Right lobe of liver (tissue), 6 donors: ENCODE measurements around the gene VAV3. TPM values are rescaled to one million over a fixed set of nuclear protein-coding genes. Genes with fewer than 3 reads are reported as not detected.

Source experiments
- ATAC-seq, 4 donors: fragments of 200-7000 bp; cut with Tn5 transposase; one replicate each; pipeline ENCODE4 v1.9.1; 2020; ENCODE audit warnings: mild to moderate bottlenecking in 4 of 4, moderate library complexity in 4 of 4
- DNase-seq, 3 donors: peaks; one replicate each; pipeline ENCODE4 v3.0.0-alpha.2; 2020
- H3K27ac ChIP-seq, 3 donors: fragments of 200-600 bp; one replicate each; pipeline ENCODE4 v1.8.0; 2022
- H3K27me3 ChIP-seq, 2 donors: fragments of 200-600 bp; one replicate each; pipeline ENCODE4 v1.8.0; 2022
- H3K36me3 ChIP-seq, 4 donors: fragments of 200-600 bp; sonication (generic) in 1 of 4; one replicate each; pipeline versions ENCODE4 v1.5.1 to v1.8.0; 2017 to 2022; ENCODE audit warnings: control low read depth in 1 of 4
- H3K4me1 ChIP-seq, 4 donors: fragments of 200-600 bp; sonication (generic) in 1 of 4; one replicate each; pipeline versions ENCODE4 v1.5.1 to v1.8.0; 2017 to 2022; ENCODE audit warnings: control low read depth in 1 of 4
- H3K4me3 ChIP-seq, 3 donors: fragments of 200-600 bp; one replicate each; pipeline ENCODE4 v1.8.0; 2022
- H3K9me3 ChIP-seq, 4 donors: fragments of 200-600 bp; sonication (generic) in 1 of 4; one replicate each; pipeline versions ENCODE4 v1.5.1 to v1.8.0; 2017 to 2022; ENCODE audit warnings: control low read depth in 1 of 4
- CTCF ChIP-seq, 4 donors: fragments of 200-600 bp in 3 of 4; fragments of 450-650 bp in 1 of 4; IDR thresholded peaks; one replicate each; pipeline versions ENCODE4 v1.5.1 to v1.8.0; 2016 to 2022; ENCODE audit warnings: antibody characterized with exemption in 4 of 4, mild to moderate bottlenecking in 2 of 4
- POLR2A ChIP-seq: fragments of 450-650 bp; IDR thresholded peaks from one replicate; pipeline ENCODE4 v1.6.1; 2017; ENCODE audit warnings: antibody characterized with exemption, mild to moderate bottlenecking
- WGBS: methylation state at CpG from one replicate; pipeline ENCODE4 v1.1.6; 2018; ENCODE audit warnings: low coverage, low lambda C conversion rate; ENCODE audit not compliant: insufficient coverage; ENCODE audit errors: missing lambda C conversion rate; 5-methylcytosine and 5-hydroxymethylcytosine counted together
- intact Hi-C, 2 donors: fragments of 100-400 bp; cut with DNase I; formaldehyde crosslinking; loops; one replicate each; pipeline versions ENCODE4 v1.11.2 to v1.14.1; 2022
- total RNA-seq, 6 experiments: library from RNA; depleted of rRNA in 2 of 6; stranded (reverse); fragments of >200 nt in 2 of 6; fragmentation: NEBNext Ultra II Directional in 3 of 6; extraction: Animal tissue kit (Norgen Biotek cat#: 25700) in 3 of 6; gene quantifications; one replicate each; pipeline versions ENCODE4 v1.1.0 to v1.2.4, GENCODE V29; 2016 to 2023
- donor health status: DM: no; HTN: yes; CAD: no.
- donor health status: DM: no; HTN: no; CAD: no.
- donor health status: DM: no; HTN: no; CAD: no.
- donor health status: DM: no; HTN: yes; CAD: no.
- donor health status: DM: no; HTN: yes; CAD: no.

VAV3 gene
- total RNA-seq, 6 experiments from 2014 or later, result 0.77 to 3.6 (median 1.5) TPM

DNA sequence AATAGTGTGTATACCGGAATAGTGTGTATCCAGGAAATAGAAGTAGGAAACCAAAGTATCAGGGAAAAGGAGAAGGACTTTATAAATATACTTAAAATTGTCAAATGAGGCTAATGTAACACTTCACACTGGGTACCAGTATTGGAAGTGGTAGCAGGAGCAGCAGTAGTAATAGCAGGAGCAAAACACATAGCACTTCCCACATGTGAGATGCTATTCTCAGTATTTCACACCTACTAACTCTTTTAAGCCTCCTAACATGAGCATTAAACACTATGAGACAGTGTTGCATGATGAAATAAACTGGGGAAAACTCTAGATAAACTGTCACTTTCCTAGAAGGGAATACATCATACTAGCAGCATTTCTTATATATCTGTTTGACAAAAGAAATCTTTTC lies 376.7 kb downstream of the VAV3 start:
- DNase-seq, result no peak
- H3K27ac ChIP-seq, result no peak overlapping the region
- no peak for ATAC-seq
- no peaks in the 10 kb centered on the region for H3K27me3 ChIP-seq
- WGBS, result 45% methylated on average over 1 of the region's 1 CpG
- TF ChIP-seq CTCF (IDR thresholded peaks at IDR 0.05) (no peak), POLR2A (no peak)
- H3K36me3 ChIP-seq, result no peaks in the 10 kb centered on the region
- H3K9me3 ChIP-seq, result no peaks in the 10 kb centered on the region
- no peak overlapping the region for H3K4me3 ChIP-seq
- no peaks in the 10 kb centered on the region for H3K4me1 ChIP-seq
- intact Hi-C loops, result no loop called here

DNA sequence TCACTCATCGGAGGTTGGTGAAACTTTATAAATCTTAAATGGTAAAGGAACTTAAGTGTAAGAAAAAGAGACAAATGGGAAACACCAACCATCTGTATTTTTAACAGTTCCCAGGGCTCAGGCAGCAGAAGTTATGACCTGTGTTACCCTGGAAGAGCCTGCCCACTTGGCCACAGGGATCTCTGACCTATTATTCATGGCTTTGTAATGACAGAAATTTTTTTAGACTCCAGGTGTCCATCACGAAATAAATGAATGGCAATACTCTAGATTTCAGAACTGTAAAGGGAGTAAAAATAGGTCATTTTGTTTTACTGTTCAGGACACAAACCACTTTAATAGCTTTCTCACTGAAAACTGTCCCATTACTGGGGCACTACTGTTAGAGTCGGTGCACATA lies 389.8 kb downstream of the VAV3 start:
- DNase-seq (no peak), ATAC-seq (no peak)
- WGBS, result 60% methylated on average over 3 of the region's 3 CpGs
- H3K4me3 ChIP-seq, result no peak overlapping the region
- H3K4me1 ChIP-seq, result no peaks in the 10 kb centered on the region
- H3K27me3 ChIP-seq, result no peaks in the 10 kb centered on the region
- H3K9me3 ChIP-seq, result no peaks in the 10 kb centered on the region
- no peaks in the 10 kb centered on the region for H3K36me3 ChIP-seq
- intact Hi-C loops, result no loop called here
- TF ChIP-seq POLR2A (no peak), CTCF (IDR thresholded peaks at IDR 0.05) (no peak)
- no peak overlapping the region for H3K27ac ChIP-seq

DNA sequence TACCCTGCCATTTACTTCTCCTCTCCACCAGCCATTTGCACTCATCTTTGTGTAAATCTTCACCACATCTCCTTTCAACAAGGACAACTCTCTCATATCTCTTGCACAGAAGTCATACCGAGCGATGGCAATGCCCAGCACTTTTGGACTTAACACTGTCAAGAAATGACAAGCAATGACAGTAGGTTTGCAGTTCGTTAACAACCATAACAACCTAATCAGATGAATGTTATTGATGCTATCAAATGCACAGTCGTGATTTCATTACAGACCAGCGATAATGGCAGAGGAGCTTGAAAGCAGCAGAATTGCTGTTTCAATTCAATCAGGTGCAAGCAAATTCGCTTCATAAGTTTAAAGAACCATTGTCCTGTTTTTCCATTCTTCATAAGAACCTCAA lies 390.9 kb downstream of the VAV3 start:
- TF ChIP-seq POLR2A (no peak), CTCF (IDR thresholded peaks at IDR 0.05) (no peak)
- H3K9me3 ChIP-seq, result no peaks in the 10 kb centered on the region
- intact Hi-C loops, result no loop called here
- H3K27me3 ChIP-seq, result no peaks in the 10 kb centered on the region
- DNase-seq (no peak), ATAC-seq (no peak)
- no peaks in the 10 kb centered on the region for H3K4me1 ChIP-seq
- H3K4me3 ChIP-seq, result no peak overlapping the region
- WGBS, result 75% methylated on average over 6 of the region's 6 CpGs
- no peaks in the 10 kb centered on the region for H3K36me3 ChIP-seq
- no peak overlapping the region for H3K27ac ChIP-seq

GRCh38 chr1:107572674-107573211 lies 392.2 kb downstream of the VAV3 start:
- no peaks in the 10 kb centered on the region for H3K27me3 ChIP-seq
- TF ChIP-seq CTCF (IDR thresholded peaks at IDR 0.05) (no peak), POLR2A (no peak)
- no peaks in the 10 kb centered on the region for H3K36me3 ChIP-seq
- H3K9me3 ChIP-seq, result no peaks in the 10 kb centered on the region
- WGBS, result 65% methylated on average over 3 of the region's 3 CpGs
- DNase-seq, result no peak
- ATAC-seq, result no peak
- no peaks in the 10 kb centered on the region for H3K4me1 ChIP-seq
- intact Hi-C loops, result no loop called here
- no peak overlapping the region for H3K27ac ChIP-seq
- no peak overlapping the region for H3K4me3 ChIP-seq

DNA sequence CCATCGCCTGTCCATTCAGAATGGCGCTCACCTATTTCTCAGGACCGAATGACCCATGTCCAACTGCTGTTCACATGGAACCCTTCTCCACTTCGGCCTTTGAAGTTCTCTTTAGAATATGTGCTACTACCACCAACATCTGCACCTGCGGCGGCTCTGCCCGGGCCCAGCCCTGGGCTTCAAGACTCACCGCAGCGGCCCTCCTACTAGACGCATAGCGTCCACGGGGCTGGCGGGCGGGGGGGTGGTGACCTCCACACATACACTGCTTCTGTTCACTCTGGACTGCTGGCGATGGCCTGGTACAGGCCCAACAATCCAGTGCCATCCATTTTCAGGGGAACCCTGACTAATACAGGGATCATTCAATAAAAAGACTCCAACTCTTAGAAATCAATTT lies 394.2 kb downstream of the VAV3 start:
- intact Hi-C loops, result no loop called here
- H3K9me3 ChIP-seq, result no peaks in the 10 kb centered on the region
- TF ChIP-seq POLR2A, result no peak
- no peak for TF ChIP-seq CTCF (IDR thresholded peaks at IDR 0.05)
- no peak for DNase-seq
- no peaks in the 10 kb centered on the region for H3K36me3 ChIP-seq
- ATAC-seq, result no peak
- H3K4me1 ChIP-seq, result no peaks in the 10 kb centered on the region
- H3K27me3 ChIP-seq, result no peaks in the 10 kb centered on the region
- no peak overlapping the region for H3K4me3 ChIP-seq
- WGBS, result 92% methylated on average over 13 of the region's 15 CpGs
- no peak overlapping the region for H3K27ac ChIP-seq
